Vagina (tissue), 2 donors: Measurements from ENCODE around the gene ELAC2.

Source experiments
- POLR2A ChIP-seq, 2 donors: fragments of 450-650 bp; IDR thresholded peaks; one replicate each; pipeline ENCODE4 v1.6.1; 2017; ENCODE audit warnings: antibody characterized with exemption in 2 of 2, mild to moderate bottlenecking in 2 of 2, moderate library complexity in 2 of 2
- TF ChIP-seq, protein P1 (sequence below), 3 experiments: fragments of 450-650 bp in 2 of 3; fragments of 200-600 bp in 1 of 3; sonication (generic) in 1 of 3; IDR thresholded peaks; one replicate each; pipeline ENCODE4 v1.5.1; 2017 to 2019; ENCODE audit warnings: antibody characterized with exemption in 3 of 3, mild to moderate bottlenecking in 2 of 3, moderate library complexity in 2 of 3

DNA sequence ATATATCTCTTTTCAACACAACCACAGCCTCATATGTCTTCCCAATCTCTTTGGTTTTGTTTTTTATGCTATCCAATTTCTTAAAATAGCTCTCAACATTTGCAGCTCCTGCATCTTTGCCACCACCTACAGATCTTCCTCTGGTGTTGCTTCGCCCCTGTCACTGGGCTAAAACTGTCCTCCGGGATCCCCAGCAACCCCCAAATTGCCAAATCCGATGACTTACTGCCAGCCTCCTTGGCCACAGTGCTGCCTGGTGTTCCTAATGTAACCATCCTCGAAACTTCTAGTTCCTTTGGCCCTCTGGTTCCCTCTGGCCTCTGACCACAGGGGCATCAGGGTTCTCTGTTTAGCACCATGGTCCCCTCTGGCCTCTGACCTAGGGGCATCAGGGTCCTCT is 70.8 kb downstream of the ELAC2 start:
- TF ChIP-seq, protein P1, sequence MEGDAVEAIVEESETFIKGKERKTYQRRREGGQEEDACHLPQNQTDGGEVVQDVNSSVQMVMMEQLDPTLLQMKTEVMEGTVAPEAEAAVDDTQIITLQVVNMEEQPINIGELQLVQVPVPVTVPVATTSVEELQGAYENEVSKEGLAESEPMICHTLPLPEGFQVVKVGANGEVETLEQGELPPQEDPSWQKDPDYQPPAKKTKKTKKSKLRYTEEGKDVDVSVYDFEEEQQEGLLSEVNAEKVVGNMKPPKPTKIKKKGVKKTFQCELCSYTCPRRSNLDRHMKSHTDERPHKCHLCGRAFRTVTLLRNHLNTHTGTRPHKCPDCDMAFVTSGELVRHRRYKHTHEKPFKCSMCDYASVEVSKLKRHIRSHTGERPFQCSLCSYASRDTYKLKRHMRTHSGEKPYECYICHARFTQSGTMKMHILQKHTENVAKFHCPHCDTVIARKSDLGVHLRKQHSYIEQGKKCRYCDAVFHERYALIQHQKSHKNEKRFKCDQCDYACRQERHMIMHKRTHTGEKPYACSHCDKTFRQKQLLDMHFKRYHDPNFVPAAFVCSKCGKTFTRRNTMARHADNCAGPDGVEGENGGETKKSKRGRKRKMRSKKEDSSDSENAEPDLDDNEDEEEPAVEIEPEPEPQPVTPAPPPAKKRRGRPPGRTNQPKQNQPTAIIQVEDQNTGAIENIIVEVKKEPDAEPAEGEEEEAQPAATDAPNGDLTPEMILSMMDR (IDR thresholded peaks at IDR 0.05), result no peak
- no peak for TF ChIP-seq POLR2A (IDR thresholded peaks at IDR 0.05)
